Measurements from ENCODE around the gene CYSTM1. TPM values are rescaled to one million over a fixed set of nuclear protein-coding genes. Genes with fewer than 3 reads are reported as not detected.
A peak's percentile ranks its signal among the peaks of the same experiment; 100 is the strongest.

Gene CYSTM1
- total RNA-seq, 1 experiment from 2014 or later = 93.5 TPM

- H3K9me3 Mint-ChIP-seq (ENCODE audit: unreplicated experiment) = no peaks in the 10 kb centered on the region
- DNase-seq = no peak
- no TSS peak for BruUV-seq (replicated peaks)
- H3K4me3 ChIP-seq (ENCODE audit: low read depth, low read length) = no peak overlapping the region
- H3K4me3 Mint-ChIP-seq (ENCODE audit: unreplicated experiment) = no peak overlapping the region
- no peak overlapping the region for H3K27ac Mint-ChIP-seq (ENCODE audit: unreplicated experiment)
- H3K4me1 ChIP-seq = peaks cover 22% of the 10 kb centered on the region
- H3K4me1 Mint-ChIP-seq (ENCODE audit: low read depth, unreplicated experiment) = peaks cover 6% of the 10 kb centered on the region
- CTCF ChIA-PET = interaction anchor here (0.5 to 3.9 kb wide), 24 partner anchors 8 to 299 kb away, joined by 3 to 105 read pairs (median 4); partner anchors contain the start of genes HBEGF, PFDN1 and SLC4A9
- peaks cover 46% of the 10 kb centered on the region for H3K36me3 Mint-ChIP-seq (ENCODE audit: insufficient read depth, unreplicated experiment)
- no peaks in the 10 kb centered on the region for H3K9me3 ChIP-seq
- H3K27me3 Mint-ChIP-seq (ENCODE audit: insufficient read depth, unreplicated experiment) = no peaks in the 10 kb centered on the region
- POLR2A ChIA-PET = interaction anchor here (0.6 to 2.0 kb wide), 2 partner anchors 103 to 970 kb away, joined by 3 to 25 read pairs; partner anchors contain the start of gene HBEGF
- intact Hi-C loops (cut with micrococcal nuclease; ENCODE audit: unreplicated experiment) = loop anchor here (1.0 to 5.0 kb wide), 5 partner anchors 59 to 474 kb away; partner anchors contain the start of genes HBEGF and PFDN1
- no peaks in the 10 kb centered on the region for H3K27me3 ChIP-seq (replicated peaks; ENCODE audit: control insufficient read depth, insufficient read depth, low read length)
- TF ChIP-seq CTCF (IDR thresholded peaks at IDR 0.05; ENCODE audit: insufficient read depth in 1 of 2, low read depth in 1 of 2, low read length in 1 of 2, severe bottlenecking in 1 of 2, unreplicated experiment in 1 of 2) = no peak
- no peaks in the 10 kb centered on the region for H3K36me3 ChIP-seq (ENCODE audit: control insufficient read depth, insufficient read depth, low read length)
These were observed 68.8 kb downstream of the CYSTM1 start for GRCh38 chr5:140243706-140244250.

GRCh38 chr5:140244525-140245025 lies 69.6 kb downstream of the CYSTM1 start:
- Histone ChIP-seq H3K27me3 (replicated peaks; ENCODE audit: control insufficient read depth, insufficient read depth, low read length) (no peaks in the 10 kb centered on the region), H3K36me3 (ENCODE audit: control insufficient read depth, insufficient read depth, low read length) (no peaks in the 10 kb centered on the region), H3K4me1 (peaks cover 22% of the 10 kb centered on the region), H3K9me3 (no peaks in the 10 kb centered on the region), H3K4me3 (ENCODE audit: low read depth, low read length) (no peak overlapping the region)
- Mint-ChIP-seq H3K27me3 (ENCODE audit: insufficient read depth, unreplicated experiment) (no peaks in the 10 kb centered on the region), H3K9me3 (ENCODE audit: unreplicated experiment) (no peaks in the 10 kb centered on the region), H3K27ac (ENCODE audit: unreplicated experiment) (peak overlapping the region; percentile 39), H3K36me3 (ENCODE audit: insufficient read depth, unreplicated experiment) (peaks cover 48% of the 10 kb centered on the region), H3K4me1 (ENCODE audit: low read depth, unreplicated experiment) (peaks cover 6% of the 10 kb centered on the region), H3K4me3 (ENCODE audit: unreplicated experiment) (no peak overlapping the region)
- ChIA-PET POLR2A (interaction anchor here (0.6 to 2.0 kb wide), 2 partner anchors 102 to 971 kb away, joined by 3 to 25 read pairs; partner anchors contain the start of gene HBEGF), CTCF (interaction anchor here (0.5 to 3.9 kb wide), 25 partner anchors 8 to 299 kb away, joined by 3 to 105 read pairs (median 5); partner anchors contain the start of genes HBEGF, PFDN1 and SLC4A9)
- peak; percentile 85 to 87 for TF ChIP-seq CTCF (IDR thresholded peaks at IDR 0.05; ENCODE audit: insufficient read depth in 1 of 2, low read depth in 1 of 2, low read length in 1 of 2, severe bottlenecking in 1 of 2, unreplicated experiment in 1 of 2)
- intact Hi-C loops (cut with micrococcal nuclease; ENCODE audit: unreplicated experiment) = loop anchor here (1.0 to 5.0 kb wide), 5 partner anchors 58 to 473 kb away; partner anchors contain the start of genes HBEGF and PFDN1
- BruUV-seq (replicated peaks) = no TSS peak
- peak; percentile 89 to 90 for DNase-seq

GRCh38 chr5:140245341-140245740 lies 70.4 kb downstream of the CYSTM1 start:
- H3K36me3 ChIP-seq (ENCODE audit: control insufficient read depth, insufficient read depth, low read length) = no peaks in the 10 kb centered on the region
- H3K9me3 Mint-ChIP-seq (ENCODE audit: unreplicated experiment) = no peaks in the 10 kb centered on the region
- H3K9me3 ChIP-seq = no peaks in the 10 kb centered on the region
- H3K4me1 Mint-ChIP-seq (ENCODE audit: low read depth, unreplicated experiment) = peaks cover 6% of the 10 kb centered on the region
- no peak for TF ChIP-seq CTCF (IDR thresholded peaks at IDR 0.05; ENCODE audit: insufficient read depth in 1 of 2, low read depth in 1 of 2, low read length in 1 of 2, severe bottlenecking in 1 of 2, unreplicated experiment in 1 of 2)
- no peaks in the 10 kb centered on the region for H3K27me3 ChIP-seq (replicated peaks; ENCODE audit: control insufficient read depth, insufficient read depth, low read length)
- intact Hi-C loops (cut with micrococcal nuclease; ENCODE audit: unreplicated experiment) = no loop called here
- BruUV-seq (replicated peaks) = TSS peak; percentile 93
- H3K27me3 Mint-ChIP-seq (ENCODE audit: insufficient read depth, unreplicated experiment) = no peaks in the 10 kb centered on the region
- H3K27ac Mint-ChIP-seq (ENCODE audit: unreplicated experiment) = no peak overlapping the region
- H3K4me3 ChIP-seq (ENCODE audit: low read depth, low read length) = no peak overlapping the region
- POLR2A ChIA-PET = interaction anchor here (0.7 to 2.0 kb wide), 2 partner anchors 101 kb away, joined by 4 to 25 read pairs; partner anchors contain the start of gene HBEGF
- peaks cover 53% of the 10 kb centered on the region for H3K36me3 Mint-ChIP-seq (ENCODE audit: insufficient read depth, unreplicated experiment)
- peaks cover 16% of the 10 kb centered on the region for H3K4me1 ChIP-seq
- DNase-seq = no peak
- CTCF ChIA-PET = interaction anchor here (0.6 to 3.9 kb wide), 8 partner anchors 9 to 126 kb away, joined by 3 to 105 read pairs (median 12); partner anchors contain the start of gene HBEGF
- H3K4me3 Mint-ChIP-seq (ENCODE audit: unreplicated experiment) = no peak overlapping the region

Data from Caco-2 (cell line).